K562 (cell line): ENCODE measurements around the gene MRPL4. TPM values are rescaled to one million over a fixed set of nuclear protein-coding genes. Genes with fewer than 3 reads are reported as not detected.
A peak's percentile ranks its signal among the peaks of the same experiment; 100 is the strongest.

Source experiments
- CHD2 ChIP-seq: IDR thresholded peaks from 2 replicates; pipeline ENCODE4 v1.6.1; 2011; ENCODE audit warnings: low read depth, low read length
- FOXM1 ChIP-seq, 2 experiments: fragments of 450-650 bp in 1 of 2; sonication (generic) in 1 of 2; formaldehyde crosslinking in 1 of 2; IDR thresholded peaks; 2 replicates each; pipeline versions ENCODE4 v1.6.1 to v1.9.0; 2017 to 2022; ENCODE audit warnings: low read depth in 2 of 2, mild to moderate bottlenecking in 2 of 2, missing genetic modification reagents in 1 of 2, moderate library complexity in 1 of 2
- MCM3 ChIP-seq: fragments of 450-650 bp; IDR thresholded peaks from 2 replicates; pipeline ENCODE4 v1.6.1; 2016
- MNT ChIP-seq, 2 experiments: fragments of 450-650 bp; conservative IDR thresholded peaks; 2 replicates each; pipeline ENCODE4 v1.6.1; 2017; ENCODE audit warnings: mild to moderate bottlenecking in 2 of 2, moderate library complexity in 2 of 2
- NFXL1 ChIP-seq: fragments of 450-650 bp; formaldehyde crosslinking; IDR thresholded peaks from 2 replicates; pipeline ENCODE4 v1.4.0; 2021; ENCODE audit warnings: mild to moderate bottlenecking
- PHF20 ChIP-seq: fragments of 450-650 bp; IDR thresholded peaks from 2 replicates; pipeline ENCODE4 v1.6.1; 2018; ENCODE audit not compliant: partially characterized antibody
- PHF8 ChIP-seq: fragments of 200-600 bp; sonication (generic); IDR thresholded peaks from 2 replicates; pipeline ENCODE4 v1.6.1; 2012; ENCODE audit warnings: mixed run types, mild to moderate bottlenecking, inconsistent platforms, low read length, moderate library complexity, borderline replicate concordance
- POLR2G ChIP-seq: fragments of 200-400 bp; formaldehyde crosslinking; IDR thresholded peaks from 2 replicates; pipeline ENCODE4 v1.6.1; 2017; ENCODE audit warnings: low read depth, mild to moderate bottlenecking, antibody characterized with exemption, low read length, moderate library complexity
- SMAD2 ChIP-seq: fragments of 150-350 bp; IDR thresholded peaks from 2 replicates; pipeline ENCODE4 v1.6.1; 2014; ENCODE audit warnings: low read depth, mild to moderate bottlenecking, low read length
- SNIP1 ChIP-seq: fragments of 450-650 bp; IDR thresholded peaks from 2 replicates; pipeline ENCODE4 v1.7.1; 2017; ENCODE audit warnings: low read depth, mild to moderate bottlenecking
- SRSF3 ChIP-seq: fragments of 200-400 bp; formaldehyde crosslinking; IDR thresholded peaks from 2 replicates; pipeline ENCODE4 v1.6.1; 2016; ENCODE audit warnings: mild to moderate bottlenecking, low read length, moderate library complexity; ENCODE audit not compliant: insufficient read depth
- ZNF263 ChIP-seq: sonication (generic); formaldehyde crosslinking; IDR thresholded peaks from 2 replicates; pipeline ENCODE4 v1.8.0; 2022; ENCODE audit warnings: mild to moderate bottlenecking, missing genetic modification reagents, borderline replicate concordance
- ZNF584 ChIP-seq: fragments of 200-800 bp; sonication (Bioruptor generic); IDR thresholded peaks from 2 replicates; pipeline ENCODE4 v1.6.1; 2016; ENCODE audit warnings: low read depth, mild to moderate bottlenecking, missing genetic modification characterization, missing compliant biosample characterization
- ZNF707 ChIP-seq: fragments of 250-450 bp; sonication (Bioruptor Pico); conservative IDR thresholded peaks from 2 replicates; pipeline ENCODE4 v1.8.0; 2022; ENCODE audit warnings: inconsistent platforms, mild to moderate bottlenecking, moderate library complexity
- polyA plus RNA-seq, 8 experiments: library from polyadenylated mRNA; depleted of rRNA in 4 of 8; stranded (reverse) in 5 of 8; unstranded in 3 of 8; fragments of >200 nt; fragmentation: Nextera tagmentation in 2 of 8; fragmentation: Illumina TruSeq in 1 of 8; extraction: Ambion mirVana in 2 of 8; extraction: Trizol in 1 of 8; gene quantifications; 2 replicates each; pipeline versions ENCODE4 v1.2.1 to v1.2.3, GENCODE V29; 2011 to 2014; ENCODE audit warnings: inconsistent platforms in 1 of 8, missing spikeins in 1 of 8
- total RNA-seq, 7 experiments: library from RNA; depleted of rRNA in 6 of 7; stranded (reverse); fragments of >200 nt in 6 of 7; fragmentation: Illumina TruSeq in 2 of 7; extraction: Trizol in 2 of 7; gene quantifications; 2 replicates each; pipeline versions ENCODE4 v1.2.1 to v1.2.3, GENCODE V29; 2011 to 2021; ENCODE audit warnings: low replicate concordance in 1 of 7
- TF ChIP-seq, protein P1 (sequence below), 2 experiments: fragments of 450-650 bp in 1 of 2; sonication (generic) in 1 of 2; formaldehyde crosslinking; conservative IDR thresholded peaks; 2 replicates each; pipeline versions ENCODE4 v1.4.0 to v1.8.1; 2020 to 2022; ENCODE audit warnings: mild to moderate bottlenecking in 1 of 2, missing genetic modification reagents in 1 of 2
- TF ChIP-seq, protein P2 (sequence below), 2 experiments: IDR thresholded peaks; 2 replicates each; pipeline ENCODE4 v1.6.1; 2011; ENCODE audit warnings: borderline replicate concordance in 1 of 2, control low read depth in 1 of 2, low read depth in 1 of 2, low read length in 1 of 2, mild to moderate bottlenecking in 1 of 2, mixed read lengths in 1 of 2, moderate library complexity in 1 of 2; ENCODE audit not compliant: insufficient read depth in 1 of 2, insufficient read length in 1 of 2, poor library complexity in 1 of 2, severe bottlenecking in 1 of 2; ENCODE audit errors: extremely low read depth in 1 of 2
- TF ChIP-seq, protein P3 (sequence below): fragments of 200-800 bp; sonication (Bioruptor generic); IDR thresholded peaks from 2 replicates; pipeline ENCODE4 v1.6.1; 2017; ENCODE audit warnings: missing genetic modification characterization, missing compliant biosample characterization

Gene MRPL4
- total and polyA plus RNA-seq, 9 of the 15 experiments (the other 6 are each of a cell fraction or from before 2014, with no cell fraction given), result 1.4 to 239 (median 64.9) TPM

DNA sequence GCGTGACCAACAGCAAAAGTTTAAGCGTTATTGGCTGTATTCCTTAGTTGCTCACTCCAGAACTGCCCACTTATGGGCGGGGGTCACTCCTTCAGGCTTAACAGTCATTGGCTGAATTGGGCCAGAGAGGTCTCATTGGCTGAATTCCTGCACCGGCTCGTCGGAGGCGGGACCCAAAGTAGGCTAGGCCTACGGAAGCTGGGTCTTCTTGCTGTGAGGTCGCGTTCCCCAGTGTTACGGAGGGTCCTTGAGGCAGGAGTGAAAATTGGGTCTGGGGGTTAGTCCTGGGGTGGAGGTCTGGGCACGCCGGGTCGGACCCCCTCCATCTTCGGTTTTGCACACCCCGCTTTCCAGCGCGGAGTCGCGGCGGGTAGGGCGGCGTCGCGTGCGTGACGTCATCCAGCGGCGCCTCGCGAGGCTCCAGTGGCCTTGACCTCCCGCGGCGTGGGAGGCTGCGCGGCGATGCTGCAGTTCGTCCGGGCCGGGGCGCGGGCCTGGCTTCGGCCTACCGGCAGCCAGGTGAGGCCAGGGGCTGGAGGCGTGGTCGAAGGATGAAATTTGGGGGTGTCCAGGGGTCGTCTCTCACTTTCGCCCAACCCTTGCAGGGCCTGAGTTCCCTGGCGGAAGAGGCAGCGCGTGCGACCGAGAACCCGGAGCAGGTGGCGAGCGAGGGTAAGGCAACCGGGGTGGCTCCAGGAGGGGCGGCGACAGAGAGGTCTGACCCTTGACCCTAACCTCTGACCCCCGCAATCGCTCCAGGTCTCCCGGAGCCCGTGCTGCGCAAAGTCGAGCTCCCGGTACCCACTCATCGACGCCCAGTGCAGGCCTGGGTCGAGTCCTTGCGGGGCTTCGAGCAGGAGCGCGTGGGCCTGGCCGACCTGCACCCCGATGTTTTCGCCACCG lies at the start of gene MRPL4 (continued):
- TF ChIP-seq MNT (conservative IDR thresholded peaks at IDR 0.05) (peak; percentile 92 to 98), NFXL1 (CRISPR knock-in tag) (no peak), ZNF263 (peak; percentile 67), ZNF707 (no peak), FOXM1 (IDR thresholded peaks at IDR 0.05; ENCODE audit: low read depth) (no peak), FOXM1 (CRISPR knock-in tag; IDR thresholded peaks at IDR 0.05; ENCODE audit: low read depth) (peak; percentile 97), ZNF584 (CRISPR knock-in tag) (peak; percentile 24; the same call in 1 of the 2 replicates), CHD2 (peak; percentile 95), MCM3 (no peak), PHF8 (peak; percentile 96; the same call in 1 of the 2 replicates), SRSF3 (no peak), PHF20 (peak; percentile 99), SNIP1 (no peak), POLR2G (peak; percentile 98), SMAD2 (0 out of 2 replicates have a peak, but pooled peaks have one; percentile 26)
- TF ChIP-seq, protein P1, sequence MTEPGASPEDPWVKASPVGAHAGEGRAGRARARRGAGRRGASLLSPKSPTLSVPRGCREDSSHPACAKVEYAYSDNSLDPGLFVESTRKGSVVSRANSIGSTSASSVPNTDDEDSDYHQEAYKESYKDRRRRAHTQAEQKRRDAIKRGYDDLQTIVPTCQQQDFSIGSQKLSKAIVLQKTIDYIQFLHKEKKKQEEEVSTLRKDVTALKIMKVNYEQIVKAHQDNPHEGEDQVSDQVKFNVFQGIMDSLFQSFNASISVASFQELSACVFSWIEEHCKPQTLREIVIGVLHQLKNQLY (CRISPR knock-in tag; conservative IDR thresholded peaks at IDR 0.05), result no peak; a peak in 1 of 4 replicates
- TF ChIP-seq, protein P2, sequence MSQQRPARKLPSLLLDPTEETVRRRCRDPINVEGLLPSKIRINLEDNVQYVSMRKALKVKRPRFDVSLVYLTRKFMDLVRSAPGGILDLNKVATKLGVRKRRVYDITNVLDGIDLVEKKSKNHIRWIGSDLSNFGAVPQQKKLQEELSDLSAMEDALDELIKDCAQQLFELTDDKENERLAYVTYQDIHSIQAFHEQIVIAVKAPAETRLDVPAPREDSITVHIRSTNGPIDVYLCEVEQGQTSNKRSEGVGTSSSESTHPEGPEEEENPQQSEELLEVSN (IDR thresholded peaks at IDR 0.05; ENCODE audit: borderline replicate concordance in 1 of 2, extremely low read depth in 1 of 2, insufficient read depth in 1 of 2, insufficient read length in 1 of 2, low read depth in 1 of 2, low read length in 1 of 2, poor library complexity in 1 of 2, severe bottlenecking in 1 of 2), result peak; percentile 72 to 74
- TF ChIP-seq, protein P3, sequence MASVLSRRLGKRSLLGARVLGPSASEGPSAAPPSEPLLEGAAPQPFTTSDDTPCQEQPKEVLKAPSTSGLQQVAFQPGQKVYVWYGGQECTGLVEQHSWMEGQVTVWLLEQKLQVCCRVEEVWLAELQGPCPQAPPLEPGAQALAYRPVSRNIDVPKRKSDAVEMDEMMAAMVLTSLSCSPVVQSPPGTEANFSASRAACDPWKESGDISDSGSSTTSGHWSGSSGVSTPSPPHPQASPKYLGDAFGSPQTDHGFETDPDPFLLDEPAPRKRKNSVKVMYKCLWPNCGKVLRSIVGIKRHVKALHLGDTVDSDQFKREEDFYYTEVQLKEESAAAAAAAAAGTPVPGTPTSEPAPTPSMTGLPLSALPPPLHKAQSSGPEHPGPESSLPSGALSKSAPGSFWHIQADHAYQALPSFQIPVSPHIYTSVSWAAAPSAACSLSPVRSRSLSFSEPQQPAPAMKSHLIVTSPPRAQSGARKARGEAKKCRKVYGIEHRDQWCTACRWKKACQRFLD (CRISPR knock-in tag), result peak; percentile 91
